ENCODE measurements around the gene ZNRD2. TPM values are rescaled to one million over a fixed set of nuclear protein-coding genes. Genes with fewer than 3 reads are reported as not detected.

The ZNRD2 gene
- total RNA-seq, 1 experiment from 2014 or later = 45.8 TPM

DNA sequence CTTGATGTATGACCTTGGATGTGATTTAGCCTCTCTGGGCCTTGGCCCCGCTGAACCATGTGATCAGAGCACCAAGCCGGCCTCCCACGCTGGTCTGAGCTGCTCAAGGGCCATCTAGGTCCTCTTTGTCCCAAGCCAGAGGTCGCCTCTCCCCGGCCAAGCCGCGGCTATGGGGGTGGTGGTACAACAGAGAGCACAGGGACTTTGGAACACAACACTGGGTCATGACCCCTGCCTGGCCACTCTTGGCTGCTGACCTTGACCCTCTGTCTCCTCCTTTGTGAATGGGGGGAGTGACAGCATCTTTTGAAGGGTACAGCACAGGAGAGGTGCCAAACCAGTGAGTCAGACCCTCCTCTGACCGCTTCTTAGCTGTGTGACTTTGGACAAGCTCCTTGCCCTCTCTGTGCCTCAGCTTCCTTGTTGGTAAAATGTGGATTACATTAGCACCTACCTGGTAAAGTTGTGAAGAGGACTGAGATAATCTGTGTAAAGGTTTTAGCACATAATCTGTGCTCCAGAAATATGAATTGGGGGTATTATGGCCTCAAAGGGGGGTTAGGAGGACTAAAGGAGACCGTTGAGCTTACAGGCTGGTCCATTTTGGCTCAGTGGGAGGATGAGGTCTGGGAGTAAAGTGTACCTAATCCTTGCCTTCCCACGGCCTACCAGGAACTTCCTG lies 40.7 kb upstream of the ZNRD2 start:
- Mint-ChIP-seq H3K27ac (no peak overlapping the region; a peak in 1 of 7 replicates), H3K9me3 (no peaks in the 10 kb centered on the region; a peak in 1 of 5 replicates), H3K27me3 (ENCODE audit: low read depth) (peaks cover under 1% of the 10 kb centered on the region; the same call in 1 of the 2 replicates), H3K36me3 (ENCODE audit: insufficient read depth in 1 of 3, low read depth in 3 of 3) (peaks cover 20 to 53% (median 47%) of the 10 kb centered on the region in 3 experiments), H3K4me1 (peaks cover 4 to 7% of the 10 kb centered on the region in 2 experiments), H3K4me3 (no peak overlapping the region)
- no peak overlapping the region for H2BK120ac ChIP-seq (ENCODE audit: low read depth, low read length, poor library complexity, severe bottlenecking)
- no peak overlapping the region for H2BK20ac ChIP-seq (ENCODE audit: low read depth, low read length, poor library complexity, severe bottlenecking)
- no peak overlapping the region for H4K5ac ChIP-seq (ENCODE audit: insufficient read length, low read depth, low read length)
- no peak overlapping the region for H4K8ac ChIP-seq (replicated peaks; ENCODE audit: insufficient read length, low read depth, low read length)
- TF ChIP-seq, protein P1, sequence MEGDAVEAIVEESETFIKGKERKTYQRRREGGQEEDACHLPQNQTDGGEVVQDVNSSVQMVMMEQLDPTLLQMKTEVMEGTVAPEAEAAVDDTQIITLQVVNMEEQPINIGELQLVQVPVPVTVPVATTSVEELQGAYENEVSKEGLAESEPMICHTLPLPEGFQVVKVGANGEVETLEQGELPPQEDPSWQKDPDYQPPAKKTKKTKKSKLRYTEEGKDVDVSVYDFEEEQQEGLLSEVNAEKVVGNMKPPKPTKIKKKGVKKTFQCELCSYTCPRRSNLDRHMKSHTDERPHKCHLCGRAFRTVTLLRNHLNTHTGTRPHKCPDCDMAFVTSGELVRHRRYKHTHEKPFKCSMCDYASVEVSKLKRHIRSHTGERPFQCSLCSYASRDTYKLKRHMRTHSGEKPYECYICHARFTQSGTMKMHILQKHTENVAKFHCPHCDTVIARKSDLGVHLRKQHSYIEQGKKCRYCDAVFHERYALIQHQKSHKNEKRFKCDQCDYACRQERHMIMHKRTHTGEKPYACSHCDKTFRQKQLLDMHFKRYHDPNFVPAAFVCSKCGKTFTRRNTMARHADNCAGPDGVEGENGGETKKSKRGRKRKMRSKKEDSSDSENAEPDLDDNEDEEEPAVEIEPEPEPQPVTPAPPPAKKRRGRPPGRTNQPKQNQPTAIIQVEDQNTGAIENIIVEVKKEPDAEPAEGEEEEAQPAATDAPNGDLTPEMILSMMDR (conservative IDR thresholded peaks at IDR 0.05) = no peak
- peaks cover 4% of the 10 kb centered on the region for H3K23me2 ChIP-seq (ENCODE audit: insufficient read length, low read depth, low read length, poor library complexity, severe bottlenecking)
- no peak overlapping the region for H3K4ac ChIP-seq (ENCODE audit: low read depth, low read length)
- no peak overlapping the region for H3K56ac ChIP-seq (ENCODE audit: insufficient read length, low read depth, low read length)
- H3K79me1 ChIP-seq (ENCODE audit: insufficient read depth, low read depth, low read length, poor library complexity, severe bottlenecking) = no peaks in the 10 kb centered on the region
- H3K9ac ChIP-seq (ENCODE audit: extremely low read depth, insufficient read length, low read length) = no peak overlapping the region
- H3K4me1 ChIP-seq (ENCODE audit: insufficient read depth, low read length) = no peaks in the 10 kb centered on the region
- H3K27ac ChIP-seq (ENCODE audit: insufficient read length, low read depth, low read length) = no peak overlapping the region
- no peak overlapping the region for H2BK15ac ChIP-seq (ENCODE audit: low read depth, low read length)
- no peak overlapping the region for H4K91ac ChIP-seq (ENCODE audit: insufficient read length, low read depth, low read length)
- no peak overlapping the region for H2BK12ac ChIP-seq (ENCODE audit: insufficient read length, low read depth, low read length)
- no peak overlapping the region for H2AK5ac ChIP-seq (ENCODE audit: insufficient read length, low read length)
- WGBS (ENCODE audit: extremely low coverage, insufficient read length, low lambda C conversion rate) = no CpG with 5 or more reads among the region's 10 CpGs
- H3K79me2 ChIP-seq (ENCODE audit: insufficient read depth, low read length) = no peaks in the 10 kb centered on the region; the same call in 1 of the 2 replicates
- H3K23ac ChIP-seq (ENCODE audit: insufficient read length, low read depth, low read length) = no peak overlapping the region
- DNase-seq = no peak
- no peaks in the 10 kb centered on the region for H3K27me3 ChIP-seq (ENCODE audit: insufficient read depth, low read length)
- no peaks in the 10 kb centered on the region for H4K20me1 ChIP-seq (ENCODE audit: control insufficient read depth, insufficient read depth, insufficient read length)
- no peaks in the 10 kb centered on the region for H3K9me3 ChIP-seq (ENCODE audit: control insufficient read depth, low read depth, low read length)
- H3K18ac ChIP-seq (ENCODE audit: insufficient read length, low read depth, low read length) = no peak overlapping the region
- no peak overlapping the region for H3T11ph ChIP-seq (ENCODE audit: low read length)
- H3K14ac ChIP-seq (ENCODE audit: insufficient read depth, low read length) = no peak overlapping the region
- H3K4me2 ChIP-seq (ENCODE audit: insufficient read depth, insufficient read length, low read length) = no peak overlapping the region
- no peak overlapping the region for H2AFZ ChIP-seq (ENCODE audit: low read length)
- H2BK5ac ChIP-seq (ENCODE audit: insufficient read length, low read length) = no peak overlapping the region

Measured in H9 (cell line).